Retinal pigment epithelial cell (primary cell): ENCODE results near the gene RIMBP2.

ENCODE experiments used
- DNase-seq: peaks from one replicate; pipeline ENCODE4 v3.0.0-alpha.2; 2010; ENCODE audit warnings: low read depth
- H3K4me3 ChIP-seq: 2 replicates; pipeline ENCODE4 v1.5.1; 2011; ENCODE audit warnings: mild to moderate bottlenecking, low read length, control low read depth, moderate library complexity
- CTCF ChIP-seq: conservative IDR thresholded peaks from 2 replicates; pipeline ENCODE4 v1.5.1; 2011; ENCODE audit warnings: low read depth, low read length, control low read depth, inconsistent platforms

Gene RIMBP2

GRCh38 chr12:130556486-130557055 is 159.5 kb downstream of the RIMBP2 start:
- TF ChIP-seq CTCF, result no peak
- no peak for DNase-seq
- H3K4me3 ChIP-seq, result no peak overlapping the region

- H3K4me3 ChIP-seq, result no peak overlapping the region
- no peak for TF ChIP-seq CTCF
- DNase-seq, result no peak
Measured at GRCh38 chr12:130555628-130556485, 160.2 kb downstream of the RIMBP2 start.

GRCh38 chr12:130555221-130555620 is 160.9 kb downstream of the RIMBP2 start:
- H3K4me3 ChIP-seq, result no peak overlapping the region
- TF ChIP-seq CTCF, result no peak
- DNase-seq, result no peak

- no peak for DNase-seq
- no peak for TF ChIP-seq CTCF
- H3K4me3 ChIP-seq, result no peak overlapping the region
Measured at GRCh38 chr12:130552483-130552996, 163.6 kb downstream of the RIMBP2 start.

GRCh38 chr12:130549361-130549760 is 166.7 kb downstream of the RIMBP2 start:
- no peak overlapping the region for H3K4me3 ChIP-seq
- no peak for DNase-seq
- no peak for TF ChIP-seq CTCF

GRCh38 chr12:130547480-130548155 is 168.5 kb downstream of the RIMBP2 start:
- DNase-seq, result no peak
- TF ChIP-seq CTCF, result no peak
- H3K4me3 ChIP-seq, result no peak overlapping the region
